K562 (cell line): ENCODE data around the gene LUZP1. TPM values are rescaled to one million over a fixed set of nuclear protein-coding genes. Genes with fewer than 3 reads are reported as not detected.

ENCODE experiments used
- ATAC-seq: fragments of 200-7000 bp; cut with Tn5 transposase; 3 replicates; pipeline ENCODE4 v1.9.1; 2020; ENCODE audit warnings: moderate library complexity
- BruUV-seq: library from RNA; stranded (reverse); fragments of 400-500 nt; replicated peaks from 2 replicates; lab custom pipeline; 2021; lab: Mats Ljungman, UMichigan
- CTCF ChIA-PET: fragments of 300-600 bp; formaldehyde crosslinking; extraction: SDS; loops from one replicate; lab custom pipeline; 2021; ENCODE audit warnings: low intra/inter-chr PET ratio; lab: Yijun Ruan, JAX
- POLR2A ChIA-PET: fragments of 300-600, 350-650 bp; sonication (Branson Sonifier 250); formaldehyde crosslinking; extraction: SDS; loops from one replicate; lab custom pipeline; 2021; ENCODE audit warnings: antibody characterized with exemption, inconsistent platforms; lab: Yijun Ruan, JAX
- DNase-seq, 4 experiments: peaks; one replicate each; pipeline versions ENCODE4 v3.0.0 to v3.0.0-alpha.2; 2011 to 2018; ENCODE audit warnings: low spot score in 3 of 4, mixed read lengths in 3 of 4; ENCODE audit errors: extremely low read depth in 1 of 4
- FAIRE-seq: peaks from 2 replicates; lab custom pipeline; 2011; peaks lifted over from hg19 to GRCh38; lab: Jason Lieb, UNC
- H2AFZ ChIP-seq: 2 replicates; pipeline ENCODE4 v1.6.0; 2011; ENCODE audit warnings: low read depth, low read length, control low read depth, inconsistent platforms
- H3K27ac ChIP-seq: fragments of 200-600 bp; 3 replicates; pipeline ENCODE4 v1.8.0; 2011; ENCODE audit warnings: low read depth, mild to moderate bottlenecking, control low read depth, inconsistent platforms, low read length, moderate library complexity, mixed read lengths; ENCODE audit errors: extremely low read depth
- H3K27me3 ChIP-seq, 2 experiments: fragments of 300-600 bp in 1 of 2; 2 replicates in 1 of 2; 3 replicates in 1 of 2; pipeline versions ENCODE4 v1.6.0 to v1.8.0; 2011; ENCODE audit warnings: inconsistent platforms in 2 of 2, low read length in 2 of 2, mild to moderate bottlenecking in 1 of 2, mixed read lengths in 1 of 2, moderate library complexity in 1 of 2; ENCODE audit not compliant: control insufficient read depth in 2 of 2, insufficient read depth in 2 of 2
- H3K36me3 ChIP-seq: fragments of 300-600 bp; 3 replicates; pipeline ENCODE4 v1.8.0; 2011; ENCODE audit warnings: mild to moderate bottlenecking, low read length, inconsistent platforms; ENCODE audit not compliant: control insufficient read depth, insufficient read depth
- H3K4me1 ChIP-seq, 2 experiments: fragments of 200-600 bp in 1 of 2; replicated peaks in 1 of 2; 2 replicates in 1 of 2; 3 replicates in 1 of 2; pipeline versions ENCODE4 v1.5.1 to v1.8.0; 2011; ENCODE audit warnings: inconsistent platforms in 2 of 2, low read length in 2 of 2, mild to moderate bottlenecking in 1 of 2, mixed read lengths in 1 of 2, moderate library complexity in 1 of 2; ENCODE audit not compliant: control insufficient read depth in 2 of 2, insufficient read depth in 2 of 2
- H3K4me2 ChIP-seq: 2 replicates; pipeline ENCODE4 v1.6.1; 2011; ENCODE audit warnings: low read length, control low read depth, inconsistent platforms, mixed read lengths; ENCODE audit not compliant: insufficient read depth
- H3K4me3 ChIP-seq: fragments of 200-600 bp; sonication (generic), shearing (Covaris generic); 2 replicates; pipeline ENCODE4 v1.5.1; 2016; ENCODE audit warnings: control low read depth, inconsistent platforms
- H3K79me2 ChIP-seq: fragments of 200-600 bp; 3 replicates; pipeline ENCODE4 v1.8.0; 2011; ENCODE audit warnings: low read length, inconsistent platforms; ENCODE audit not compliant: control insufficient read depth, insufficient read depth
- H3K9ac ChIP-seq, 2 experiments: 2 replicates each; pipeline versions ENCODE4 v1.6.0 to v1.6.1; 2011; ENCODE audit warnings: low read depth in 2 of 2, low read length in 2 of 2, control low read depth in 1 of 2, inconsistent platforms in 1 of 2, mild to moderate bottlenecking in 1 of 2, mixed read lengths in 1 of 2; ENCODE audit not compliant: insufficient read depth in 1 of 2
- H3K9me1 ChIP-seq: one replicate; pipeline ENCODE4 v1.6.0; 2011; ENCODE audit warnings: inconsistent platforms, mild to moderate bottlenecking, low read length, moderate library complexity; ENCODE audit not compliant: control insufficient read depth, insufficient read depth
- H3K9me3 ChIP-seq: replicated peaks from 2 replicates; pipeline ENCODE4 v1.5.1; 2011; ENCODE audit warnings: low read depth, low read length, inconsistent platforms; ENCODE audit not compliant: control insufficient read depth, insufficient read depth
- H4K20me1 ChIP-seq: replicated peaks from 2 replicates; pipeline ENCODE4 v1.6.1; 2011; ENCODE audit warnings: low read length, inconsistent platforms, mixed read lengths; ENCODE audit not compliant: control insufficient read depth, insufficient read depth
- EWSR1 ChIP-seq: fragments of 450-650 bp; IDR thresholded peaks from 2 replicates; pipeline ENCODE4 v1.6.1; 2018; ENCODE audit warnings: borderline replicate concordance, mild to moderate bottlenecking, low read depth, moderate library complexity; ENCODE audit not compliant: partially characterized antibody
- NR2F6 ChIP-seq: fragments of 450-650 bp; formaldehyde crosslinking; IDR thresholded peaks from 2 replicates; pipeline ENCODE4 v1.4.0; 2020; ENCODE audit warnings: mild to moderate bottlenecking
- PATZ1 ChIP-seq: fragments of 250-450 bp; sonication (Bioruptor Pico); IDR thresholded peaks from 2 replicates; pipeline ENCODE4 v1.5.0; 2020; ENCODE audit warnings: mild to moderate bottlenecking, borderline replicate concordance
- PURB ChIP-seq: sonication (generic); formaldehyde crosslinking; IDR thresholded peaks from 2 replicates; pipeline ENCODE4 v1.9.0; 2021; ENCODE audit warnings: low read depth, mild to moderate bottlenecking, missing genetic modification reagents
- SRSF9 ChIP-seq: fragments of 200-400 bp; formaldehyde crosslinking; IDR thresholded peaks from 2 replicates; pipeline ENCODE4 v1.6.1; 2017; ENCODE audit warnings: low read depth, low read length, borderline replicate concordance
- TEAD1 ChIP-seq, 2 experiments: fragments of 450-650 bp in 1 of 2; sonication (generic) in 1 of 2; formaldehyde crosslinking; IDR thresholded peaks; 2 replicates each; pipeline versions ENCODE4 v1.4.0 to v1.8.0; 2020 to 2022; ENCODE audit warnings: mild to moderate bottlenecking in 2 of 2, missing genetic modification reagents in 1 of 2
- TFAP4 ChIP-seq: sonication (generic); formaldehyde crosslinking; IDR thresholded peaks from 2 replicates; pipeline ENCODE4 v1.8.0; 2022; ENCODE audit warnings: missing genetic modification reagents, mild to moderate bottlenecking, moderate library complexity, borderline replicate concordance
- ZNF165 ChIP-seq: fragments of 250-450 bp; sonication (Bioruptor Pico); IDR thresholded peaks from 2 replicates; pipeline ENCODE4 v1.4.0; 2020; ENCODE audit warnings: borderline replicate concordance
- ZNF589 ChIP-seq: fragments of 200-800 bp; sonication (Bioruptor generic); IDR thresholded peaks from 2 replicates; pipeline ENCODE4 v1.6.1; 2016; ENCODE audit warnings: low read depth, missing genetic modification characterization, missing compliant biosample characterization
- ZNF592 ChIP-seq: fragments of 450-650 bp; IDR thresholded peaks from 2 replicates; pipeline ENCODE4 v1.6.1; 2017; ENCODE audit warnings: antibody characterized with exemption, mild to moderate bottlenecking
- WGBS: fragments of 100-300 bp; shearing (Covaris generic); methylation state at CpG from one replicate; pipeline ENCODE4 v1.1.6; 2016; ENCODE audit warnings: low coverage, mixed read lengths; ENCODE audit not compliant: insufficient coverage; ENCODE audit errors: missing lambda C conversion rate; 5-methylcytosine and 5-hydroxymethylcytosine counted together
- in situ Hi-C: fragments of 300-500 bp; cut with MboI; formaldehyde crosslinking; loops from 4 replicates; pipeline ENCODE4 v1.15.0; 2018; ENCODE audit warnings: inconsistent platforms, mixed read lengths
- intact Hi-C: fragments of 100-400 bp; cut with micrococcal nuclease; formaldehyde crosslinking; loops from 2 replicates; pipeline ENCODE4 v1.14.2; 2022
- polyA plus RNA-seq, 8 experiments: library from polyadenylated mRNA; depleted of rRNA in 4 of 8; stranded (reverse) in 5 of 8; unstranded in 3 of 8; fragments of >200 nt; fragmentation: Nextera tagmentation in 2 of 8; fragmentation: Illumina TruSeq in 1 of 8; extraction: Ambion mirVana in 2 of 8; extraction: Trizol in 1 of 8; gene quantifications; 2 replicates each; pipeline versions ENCODE4 v1.2.1 to v1.2.3, GENCODE V29; 2011 to 2014; ENCODE audit warnings: inconsistent platforms in 1 of 8, missing spikeins in 1 of 8
- total RNA-seq, 7 experiments: library from RNA; depleted of rRNA in 6 of 7; stranded (reverse); fragments of >200 nt in 6 of 7; fragmentation: Illumina TruSeq in 2 of 7; extraction: Trizol in 2 of 7; gene quantifications; 2 replicates each; pipeline versions ENCODE4 v1.2.1 to v1.2.3, GENCODE V29; 2011 to 2021; ENCODE audit warnings: low replicate concordance in 1 of 7
- TF ChIP-seq, protein P1 (sequence below): fragments of 150-350 bp; conservative IDR thresholded peaks from 2 replicates; pipeline ENCODE4 v1.6.1; 2014; ENCODE audit warnings: low read length

LUZP1 gene
- total and polyA plus RNA-seq, 9 of the 15 experiments (the other 6 are each of a cell fraction or from before 2014, with no cell fraction given), result 6.5 to 19.1 (median 12.4) TPM

- ATAC-seq (no peak), DNase-seq (no peak), FAIRE-seq (no peak)
- H3K9me1 ChIP-seq, result no peaks in the 10 kb centered on the region
- CTCF ChIA-PET, result interaction anchor here (7.0 kb wide), 1 partner anchor 82 kb away, joined by 141 read pairs; no protein-coding TSS in a partner anchor
- 65% methylated on average over 2 of the region's 2 CpGs for WGBS
- POLR2A ChIA-PET, result interaction anchor here (0.7 to 0.9 kb wide), 3 partner anchors 72 to 79 kb away, joined by 3 to 6 read pairs (median 3); no protein-coding TSS in a partner anchor
- 0 out of 3 replicates have a peak, but pooled peaks cover 2% of the 10 kb centered on the region for H3K36me3 ChIP-seq
- no peaks in the 10 kb centered on the region for H3K27me3 ChIP-seq
- H2AFZ ChIP-seq, result no peak overlapping the region
- no peak overlapping the region for H3K9ac ChIP-seq
- H3K4me1 ChIP-seq, result peaks cover 0 to 24% of the 10 kb centered on the region in 2 experiments; a peak in 4 of 5 replicates
- H3K4me2 ChIP-seq, result no peak overlapping the region
- no peak overlapping the region for H3K4me3 ChIP-seq
- H3K9me3 ChIP-seq, result no peaks in the 10 kb centered on the region
- H4K20me1 ChIP-seq, result peaks cover 9% of the 10 kb centered on the region; the same call in 1 of the 2 replicates
- no TSS peak for BruUV-seq
- in situ Hi-C loops (loop anchor here (5.0 kb wide), 1 partner anchor 175 kb away; no protein-coding TSS in a partner anchor), intact Hi-C loops (no loop called here)
- H3K27ac ChIP-seq, result no peak overlapping the region
- H3K79me2 ChIP-seq, result no peaks in the 10 kb centered on the region; the same call in 2 of the 3 replicates
- no peak for TF ChIP-seq EWSR1
- TF ChIP-seq TEAD1 (CRISPR knock-in tag; IDR thresholded peaks at IDR 0.05), result no peak
- no peak for TF ChIP-seq PURB (CRISPR knock-in tag)
- peak; percentile 14; the same call in 1 of the 2 replicates for TF ChIP-seq ZNF589 (CRISPR knock-in tag)
- TF ChIP-seq NR2F6 (CRISPR knock-in tag), result no peak
- TF ChIP-seq ZNF592, result no peak
- TF ChIP-seq SRSF9, result no peak
- TF ChIP-seq PATZ1, result no peak
- TF ChIP-seq, protein P1, sequence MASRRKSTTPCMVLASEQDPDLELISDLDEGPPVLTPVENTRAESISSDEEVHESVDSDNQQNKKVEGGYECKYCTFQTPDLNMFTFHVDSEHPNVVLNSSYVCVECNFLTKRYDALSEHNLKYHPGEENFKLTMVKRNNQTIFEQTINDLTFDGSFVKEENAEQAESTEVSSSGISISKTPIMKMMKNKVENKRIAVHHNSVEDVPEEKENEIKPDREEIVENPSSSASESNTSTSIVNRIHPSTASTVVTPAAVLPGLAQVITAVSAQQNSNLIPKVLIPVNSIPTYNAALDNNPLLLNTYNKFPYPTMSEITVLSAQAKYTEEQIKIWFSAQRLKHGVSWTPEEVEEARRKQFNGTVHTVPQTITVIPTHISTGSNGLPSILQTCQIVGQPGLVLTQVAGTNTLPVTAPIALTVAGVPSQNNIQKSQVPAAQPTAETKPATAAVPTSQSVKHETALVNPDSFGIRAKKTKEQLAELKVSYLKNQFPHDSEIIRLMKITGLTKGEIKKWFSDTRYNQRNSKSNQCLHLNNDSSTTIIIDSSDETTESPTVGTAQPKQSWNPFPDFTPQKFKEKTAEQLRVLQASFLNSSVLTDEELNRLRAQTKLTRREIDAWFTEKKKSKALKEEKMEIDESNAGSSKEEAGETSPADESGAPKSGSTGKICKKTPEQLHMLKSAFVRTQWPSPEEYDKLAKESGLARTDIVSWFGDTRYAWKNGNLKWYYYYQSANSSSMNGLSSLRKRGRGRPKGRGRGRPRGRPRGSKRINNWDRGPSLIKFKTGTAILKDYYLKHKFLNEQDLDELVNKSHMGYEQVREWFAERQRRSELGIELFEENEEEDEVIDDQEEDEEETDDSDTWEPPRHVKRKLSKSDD, result no peak
- no peak for TF ChIP-seq ZNF165 (CRISPR knock-in tag)
- TF ChIP-seq TFAP4 (CRISPR knock-in tag), result no peak
Measured at GRCh38 chr1:23101887-23102286, 66.8 kb downstream of the LUZP1 start.
